ENCODE data around the gene CFAP92. TPM values are rescaled to one million over a fixed set of nuclear protein-coding genes. Genes with fewer than 3 reads are reported as not detected.

The CFAP92 gene
- total RNA-seq, 1 experiment from 2014 or later = 0.16 TPM

- ChIA-PET CTCF (interaction anchor here (0.6 to 4.8 kb wide), 6 partner anchors 198 to 1259 kb away, joined by 3 to 32 read pairs (median 4); no protein-coding TSS in a partner anchor), POLR2A (interaction anchor here (0.5 to 4.8 kb wide), 47 partner anchors 9 to 1291 kb away, joined by 3 to 89 read pairs (median 3); partner anchors contain the start of genes CNBP, RAB7A, RPN1 and RUVBL1)
- Mint-ChIP-seq H3K9me3 (ENCODE audit: unreplicated experiment) (no peaks in the 10 kb centered on the region), H3K36me3 (ENCODE audit: insufficient read depth, unreplicated experiment) (peaks cover 30% of the 10 kb centered on the region), H3K4me1 (ENCODE audit: insufficient read depth, unreplicated experiment) (peaks cover 37% of the 10 kb centered on the region), H3K27me3 (ENCODE audit: insufficient read depth, unreplicated experiment) (no peaks in the 10 kb centered on the region), H3K27ac (ENCODE audit: low read depth, unreplicated experiment) (peak within 1 kb of the TSS; percentile 92), H3K4me3 (ENCODE audit: unreplicated experiment) (peak within 1 kb of the TSS; percentile 82)
- peak; percentile 98 for DNase-seq (ENCODE audit: unreplicated experiment)
- no TSS peak for BruUV-seq (replicated peaks)
- intact Hi-C loops (cut with micrococcal nuclease) = loop anchor here (1.0 to 10.0 kb wide), 2 partner anchors 199 to 265 kb away; no protein-coding TSS in a partner anchor
- no peak for TF ChIP-seq CTCF (IDR thresholded peaks at IDR 0.05; ENCODE audit: unreplicated experiment)
These were observed 114.5 kb downstream of the CFAP92 start, which contains the start of gene ACAD9 for GRCh38 chr3:128879125-128879969. TSS of gene ACAD9 (plus strand) at chr3:128879620. CDS start at chr3:128879692, 72 bp downstream.

DNA sequence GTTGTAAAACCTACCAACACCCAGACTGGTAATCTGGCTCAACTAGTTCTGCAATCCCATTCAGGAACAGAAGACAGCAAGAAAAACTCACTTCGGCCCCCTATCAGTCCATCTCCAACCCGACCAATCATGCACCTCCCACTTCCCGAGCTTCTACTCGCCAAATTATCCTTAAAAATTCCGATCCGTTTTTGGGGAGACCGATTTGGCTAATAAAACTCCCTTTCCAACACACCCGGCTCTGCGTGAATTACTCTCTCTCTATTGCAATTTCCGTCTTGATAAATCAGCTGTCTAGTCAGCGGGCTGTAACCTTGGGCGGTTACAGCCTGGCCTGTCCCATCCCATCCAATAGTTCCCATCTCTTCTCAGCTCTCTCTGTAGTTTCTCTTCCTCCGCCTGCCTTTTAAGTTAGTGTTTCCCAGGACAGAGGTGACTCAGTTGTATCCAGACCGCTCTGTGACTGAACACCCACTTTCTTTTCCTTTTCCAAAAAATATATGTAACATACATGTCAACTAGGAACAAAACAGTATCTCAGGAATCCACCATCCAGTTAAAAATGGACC, 115.2 kb downstream of the CFAP92 start:
- CTCF ChIA-PET = interaction anchor here (0.6 to 4.8 kb wide), 5 partner anchors 11 to 229 kb away, joined by 3 to 32 read pairs (median 5); no protein-coding TSS in a partner anchor
- peak overlapping the region; percentile 92 for H3K27ac Mint-ChIP-seq (ENCODE audit: low read depth, unreplicated experiment)
- TSS peak; percentile 90 for BruUV-seq (replicated peaks)
- H3K36me3 Mint-ChIP-seq (ENCODE audit: insufficient read depth, unreplicated experiment) = peaks cover 25% of the 10 kb centered on the region
- H3K27me3 Mint-ChIP-seq (ENCODE audit: insufficient read depth, unreplicated experiment) = no peaks in the 10 kb centered on the region
- TF ChIP-seq CTCF (IDR thresholded peaks at IDR 0.05; ENCODE audit: unreplicated experiment) = no peak
- intact Hi-C loops (cut with micrococcal nuclease) = loop anchor here (1.0 to 10.0 kb wide), 2 partner anchors 198 to 264 kb away; no protein-coding TSS in a partner anchor
- no peaks in the 10 kb centered on the region for H3K9me3 Mint-ChIP-seq (ENCODE audit: unreplicated experiment)
- peaks cover 34% of the 10 kb centered on the region for H3K4me1 Mint-ChIP-seq (ENCODE audit: insufficient read depth, unreplicated experiment)
- H3K4me3 Mint-ChIP-seq (ENCODE audit: unreplicated experiment) = peak overlapping the region; percentile 82
- DNase-seq (ENCODE audit: unreplicated experiment) = peak; percentile 51
- POLR2A ChIA-PET = interaction anchor here (0.6 to 4.8 kb wide), 45 partner anchors 9 to 1290 kb away, joined by 3 to 89 read pairs (median 4); partner anchors contain the start of genes CNBP, RAB7A, RPN1 and RUVBL1

DNA sequence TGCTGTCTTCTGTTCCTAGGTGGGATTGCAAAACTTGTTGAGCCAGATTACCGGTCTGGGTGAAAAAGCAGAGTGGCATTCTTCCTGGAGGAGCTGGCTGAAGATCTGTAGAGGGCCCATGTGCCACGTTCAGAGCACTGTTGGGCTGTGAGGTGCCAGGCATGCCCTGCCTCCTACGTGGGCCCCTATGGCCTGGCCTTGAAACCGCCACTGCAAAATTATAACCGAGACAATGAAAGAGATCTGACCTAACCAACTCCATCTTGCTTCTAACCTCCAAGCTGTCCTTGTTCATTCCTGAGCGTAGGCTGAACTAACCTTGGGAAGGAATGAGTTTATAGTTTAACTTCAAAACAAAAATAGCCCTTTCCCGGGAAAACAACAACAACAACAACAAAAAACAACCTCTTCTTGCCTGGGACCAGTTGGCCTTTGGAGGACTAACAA, 115.8 kb downstream of the CFAP92 start:
- Mint-ChIP-seq H3K4me3 (ENCODE audit: unreplicated experiment) (peak overlapping the region; percentile 82), H3K27me3 (ENCODE audit: insufficient read depth, unreplicated experiment) (no peaks in the 10 kb centered on the region), H3K9me3 (ENCODE audit: unreplicated experiment) (no peaks in the 10 kb centered on the region), H3K27ac (ENCODE audit: low read depth, unreplicated experiment) (peak overlapping the region; percentile 92), H3K4me1 (ENCODE audit: insufficient read depth, unreplicated experiment) (peaks cover 34% of the 10 kb centered on the region), H3K36me3 (ENCODE audit: insufficient read depth, unreplicated experiment) (peaks cover 23% of the 10 kb centered on the region)
- no peak for TF ChIP-seq CTCF (IDR thresholded peaks at IDR 0.05; ENCODE audit: unreplicated experiment)
- no peak for DNase-seq (ENCODE audit: unreplicated experiment)
- CTCF ChIA-PET = interaction anchor here (0.6 to 4.8 kb wide), 4 partner anchors 10 to 269 kb away, joined by 3 to 32 read pairs (median 4); no protein-coding TSS in a partner anchor
- POLR2A ChIA-PET = interaction anchor here (0.6 to 4.8 kb wide), 21 partner anchors 10 to 438 kb away, joined by 3 to 89 read pairs (median 4); partner anchors contain the start of genes RAB7A and RPN1
- intact Hi-C loops (cut with micrococcal nuclease) = loop anchor here (10.0 kb wide), 1 partner anchor 263 kb away; no protein-coding TSS in a partner anchor
- BruUV-seq (replicated peaks) = no TSS peak
